DND-41 (cell line): Measurements from ENCODE around the gene MARCHF10.

Experiments used
- EZH2 ChIP-seq: IDR thresholded peaks from 3 replicates; pipeline ENCODE4 v1.6.1; 2012; ENCODE audit warnings: borderline replicate concordance, low read depth, mild to moderate bottlenecking, moderate library complexity, low read length, inconsistent platforms; ENCODE audit not compliant: severe bottlenecking
- TF ChIP-seq, protein P1 (sequence below): IDR thresholded peaks from 2 replicates; pipeline ENCODE4 v1.5.1; 2012; ENCODE audit warnings: borderline replicate concordance, low read length, moderate library complexity, mild to moderate bottlenecking; ENCODE audit not compliant: poor library complexity, severe bottlenecking; ENCODE audit errors: extremely low read depth

DNA sequence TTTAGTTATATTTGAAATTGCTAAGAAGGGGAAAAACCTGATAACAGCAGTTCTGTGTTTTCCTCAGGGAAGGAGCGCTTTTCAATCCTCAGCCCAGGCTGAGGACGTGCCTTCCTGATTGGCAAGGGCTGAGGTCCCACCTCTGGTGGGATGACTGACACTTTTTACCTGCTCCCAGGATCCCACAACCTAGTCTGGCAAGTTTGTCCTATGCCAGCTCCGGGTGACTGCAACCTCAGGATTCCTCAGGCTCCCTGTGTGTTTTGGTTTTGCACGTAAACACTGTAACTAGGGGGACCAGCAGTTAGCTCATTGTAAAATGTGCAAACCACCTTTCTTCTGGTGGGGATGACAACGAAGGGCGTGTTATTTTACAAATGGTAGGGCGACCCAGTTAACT, 7.5 kb downstream of the MARCHF10 start:
- TF ChIP-seq EZH2: no peak
- TF ChIP-seq, protein P1, sequence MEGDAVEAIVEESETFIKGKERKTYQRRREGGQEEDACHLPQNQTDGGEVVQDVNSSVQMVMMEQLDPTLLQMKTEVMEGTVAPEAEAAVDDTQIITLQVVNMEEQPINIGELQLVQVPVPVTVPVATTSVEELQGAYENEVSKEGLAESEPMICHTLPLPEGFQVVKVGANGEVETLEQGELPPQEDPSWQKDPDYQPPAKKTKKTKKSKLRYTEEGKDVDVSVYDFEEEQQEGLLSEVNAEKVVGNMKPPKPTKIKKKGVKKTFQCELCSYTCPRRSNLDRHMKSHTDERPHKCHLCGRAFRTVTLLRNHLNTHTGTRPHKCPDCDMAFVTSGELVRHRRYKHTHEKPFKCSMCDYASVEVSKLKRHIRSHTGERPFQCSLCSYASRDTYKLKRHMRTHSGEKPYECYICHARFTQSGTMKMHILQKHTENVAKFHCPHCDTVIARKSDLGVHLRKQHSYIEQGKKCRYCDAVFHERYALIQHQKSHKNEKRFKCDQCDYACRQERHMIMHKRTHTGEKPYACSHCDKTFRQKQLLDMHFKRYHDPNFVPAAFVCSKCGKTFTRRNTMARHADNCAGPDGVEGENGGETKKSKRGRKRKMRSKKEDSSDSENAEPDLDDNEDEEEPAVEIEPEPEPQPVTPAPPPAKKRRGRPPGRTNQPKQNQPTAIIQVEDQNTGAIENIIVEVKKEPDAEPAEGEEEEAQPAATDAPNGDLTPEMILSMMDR: no peak
